A549 (cell line): ENCODE data around the gene DDX20. TPM values are rescaled to one million over a fixed set of nuclear protein-coding genes. Genes with fewer than 3 reads are reported as not detected.

Experiments
- ATAC-seq, 2 experiments: fragments of 200-7000 bp in 1 of 2; fragments of >200 bp in 1 of 2; cut with Nextera tagmentation in 1 of 2; cut with Tn5 transposase in 1 of 2; 3 replicates each; pipeline versions ENCODE4 v1.8.0 to v1.9.1; 2018 to 2020; ENCODE audit warnings: mild to moderate bottlenecking in 1 of 2, moderate library complexity in 1 of 2
- CTCF ChIA-PET: fragments of 300-600 bp; sonication (Branson Sonifier 250); formaldehyde crosslinking; extraction: SDS; loops from one replicate; lab custom pipeline; 2021; ENCODE audit warnings: antibody characterized with exemption, inconsistent platforms; lab: Yijun Ruan, JAX
- POLR2A ChIA-PET: fragments of 350-600 bp; formaldehyde crosslinking; extraction: SDS; loops from one replicate; lab custom pipeline; 2021; ENCODE audit warnings: antibody characterized with exemption, inconsistent platforms; lab: Yijun Ruan, JAX
- DNase-seq, 2 experiments: peaks; one replicate each; pipeline versions ENCODE4 v3.0.0 to v3.0.0-alpha.2; 2011 to 2016; ENCODE audit warnings: low read depth in 1 of 2, low spot score in 1 of 2
- FAIRE-seq: peaks from 2 replicates; lab custom pipeline; 2011; peaks lifted over from hg19 to GRCh38; lab: Jason Lieb, UNC
- H3K27ac ChIP-seq, 2 experiments: fragments of >200 bp; sonication (Bioruptor Twin); formaldehyde crosslinking; 3 replicates each; pipeline ENCODE4 v1.5.1; 2016 to 2017
- H3K4me1 ChIP-seq: fragments of >200 bp; sonication (Bioruptor Twin); formaldehyde crosslinking; 3 replicates; pipeline ENCODE4 v1.6.1; 2016
- H3K4me2 ChIP-seq: fragments of >200 bp; sonication (Bioruptor Twin); formaldehyde crosslinking; 3 replicates; pipeline ENCODE4 v1.6.1; 2016
- H3K4me3 ChIP-seq: fragments of >200 bp; sonication (Bioruptor Twin); formaldehyde crosslinking; 3 replicates; pipeline ENCODE4 v1.5.1; 2016
- H3K9me3 ChIP-seq: fragments of >200 bp; sonication (Bioruptor Twin); formaldehyde crosslinking; 3 replicates; pipeline ENCODE4 v1.6.1; 2016
- BHLHE40 ChIP-seq: IDR thresholded peaks from 2 replicates; pipeline ENCODE4 v1.6.1; 2012; ENCODE audit warnings: low read depth, low read length, inconsistent platforms
- CEBPB ChIP-seq, 2 experiments: fragments of >200 bp in 1 of 2; sonication (Bioruptor Twin) in 1 of 2; formaldehyde crosslinking in 1 of 2; IDR thresholded peaks; 2 replicates each; pipeline ENCODE4 v1.6.1; 2012 to 2016
- EHF ChIP-seq: fragments of 250-450 bp; sonication (Bioruptor Pico); IDR thresholded peaks from 2 replicates; pipeline ENCODE4 v1.5.0; 2020; ENCODE audit warnings: mild to moderate bottlenecking
- ESRRA ChIP-seq: fragments of 150-350 bp; IDR thresholded peaks from 2 replicates; pipeline ENCODE4 v1.6.1; 2014; ENCODE audit warnings: mild to moderate bottlenecking, low read length, borderline replicate concordance
- FOSL2 ChIP-seq, 2 experiments: fragments of 450-650 bp in 1 of 2; fragments of >200 bp in 1 of 2; sonication (Bioruptor Twin) in 1 of 2; formaldehyde crosslinking; IDR thresholded peaks; 2 replicates each; pipeline versions ENCODE4 v1.5.0 to v1.6.1; 2016 to 2020; ENCODE audit warnings: mild to moderate bottlenecking in 1 of 2, moderate library complexity in 1 of 2
- FOXS1 ChIP-seq: fragments of 250-450 bp; sonication (Bioruptor Pico); IDR thresholded peaks from 2 replicates; pipeline ENCODE4 v1.5.0; 2020; ENCODE audit warnings: mild to moderate bottlenecking, moderate library complexity
- GATA3 ChIP-seq: IDR thresholded peaks from 2 replicates; pipeline ENCODE4 v1.6.1; 2012; ENCODE audit warnings: borderline replicate concordance
- HDAC2 ChIP-seq: fragments of 200-600 bp; sonication (generic); IDR thresholded peaks from 2 replicates; pipeline ENCODE4 v1.6.1; 2016
- HOXB5 ChIP-seq: fragments of 250-450 bp; sonication (Bioruptor Pico); IDR thresholded peaks from 2 replicates; pipeline ENCODE4 v1.5.0; 2020; ENCODE audit warnings: mild to moderate bottlenecking, moderate library complexity
- NFE2L2 ChIP-seq: fragments of 150-350 bp; conservative IDR thresholded peaks from 2 replicates; pipeline ENCODE4 v1.6.1; 2014; ENCODE audit warnings: low read length
- NR3C1 ChIP-seq: fragments of >200 bp; sonication (Bioruptor Twin); formaldehyde crosslinking; IDR thresholded peaks from 3 replicates; pipeline ENCODE4 v1.6.1; 2017
- PHF8 ChIP-seq: fragments of 200-600 bp; sonication (generic); IDR thresholded peaks from 2 replicates; pipeline ENCODE4 v1.6.1; 2016; ENCODE audit warnings: low read depth, mild to moderate bottlenecking, antibody characterized with exemption, moderate library complexity, borderline replicate concordance
- POLR2A ChIP-seq: IDR thresholded peaks from 2 replicates; pipeline ENCODE4 v1.6.1; 2012; ENCODE audit warnings: mild to moderate bottlenecking, low read length
- RARB ChIP-seq: fragments of 250-450 bp; sonication (Bioruptor Pico); IDR thresholded peaks from 2 replicates; pipeline ENCODE4 v1.8.0; 2021; ENCODE audit warnings: mild to moderate bottlenecking, moderate library complexity
- RCOR1 ChIP-seq: fragments of 150-350 bp; IDR thresholded peaks from 2 replicates; pipeline ENCODE4 v1.6.1; 2014; ENCODE audit warnings: antibody characterized with exemption, low read length, low read depth
- ZC3H11A ChIP-seq: fragments of 450-650 bp; IDR thresholded peaks from 2 replicates; pipeline ENCODE4 v1.6.1; 2014; ENCODE audit warnings: antibody characterized with exemption, mild to moderate bottlenecking
- ZFP36 ChIP-seq: fragments of 450-650 bp; IDR thresholded peaks from 2 replicates; pipeline ENCODE4 v1.6.1; 2014; ENCODE audit warnings: borderline replicate concordance; ENCODE audit not compliant: partially characterized antibody
- ZNF302 ChIP-seq: fragments of 250-450 bp; sonication (Bioruptor Pico); IDR thresholded peaks from 2 replicates; pipeline ENCODE4 v1.9.0; 2021; ENCODE audit warnings: inconsistent platforms, mild to moderate bottlenecking, moderate library complexity
- ZSCAN20 ChIP-seq: fragments of 250-450 bp; sonication (Bioruptor Pico); IDR thresholded peaks from 2 replicates; pipeline ENCODE4 v1.8.0; 2022; ENCODE audit warnings: mild to moderate bottlenecking, moderate library complexity
- WGBS: methylation state at CpG from one replicate; pipeline ENCODE4 v1.1.6; 2017; ENCODE audit errors: missing lambda C conversion rate; 5-methylcytosine and 5-hydroxymethylcytosine counted together
- polyA plus RNA-seq, 4 experiments: library from polyadenylated mRNA; depleted of rRNA in 3 of 4; stranded (reverse); fragments of >200 nt; fragmentation: RNase III in 1 of 4; extraction: RNeasy Plus Mini Kit Qiagen cat#74134 plus additional on column Dnase treatment in 1 of 4; gene quantifications; 2 replicates in 3 of 4; 3 replicates in 1 of 4; pipeline ENCODE4 v1.2.3, GENCODE V29; 2011 to 2017
- TF ChIP-seq, protein P1 (sequence below): fragments of >200 bp; sonication (Bioruptor Twin); formaldehyde crosslinking; IDR thresholded peaks from 3 replicates; pipeline ENCODE4 v1.6.1; 2016
- TF ChIP-seq, protein P2 (sequence below): fragments of 150-350 bp; IDR thresholded peaks from 2 replicates; pipeline ENCODE4 v1.6.1; 2014; ENCODE audit warnings: low read depth, mild to moderate bottlenecking, low read length
- TF ChIP-seq, protein P3 (sequence below): fragments of >200 bp; sonication (Bioruptor Twin); formaldehyde crosslinking; IDR thresholded peaks from 2 replicates; pipeline ENCODE4 v1.6.1; 2016
- TF ChIP-seq, protein P4 (sequence below): IDR thresholded peaks from 2 replicates; pipeline ENCODE4 v1.6.1; 2012

Gene DDX20
- polyA plus RNA-seq, 2 of the 4 experiments (the other 2 are of a cell fraction), result 8.4 to 13.5 TPM

DNA sequence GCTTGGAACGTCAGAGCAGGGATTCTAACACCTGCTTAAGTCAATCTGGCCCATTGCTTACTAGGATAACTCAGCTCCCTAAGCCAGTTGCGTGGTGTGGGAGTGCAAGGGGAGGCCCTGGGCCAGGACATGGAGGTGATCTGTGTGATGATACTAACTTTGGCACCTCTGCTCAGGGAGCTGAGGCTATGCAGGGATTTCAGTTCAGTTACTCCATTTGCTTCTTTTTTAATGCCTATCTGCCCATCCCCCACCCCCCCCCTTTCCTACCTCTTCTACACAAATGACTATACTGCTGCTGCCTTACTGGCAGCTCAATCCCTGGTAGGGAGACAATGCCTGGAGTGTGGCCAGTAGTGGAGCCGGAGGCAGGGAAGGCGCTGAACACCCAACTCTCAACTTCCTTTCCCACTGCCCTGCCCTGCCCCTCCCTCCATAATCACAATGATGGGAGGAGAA, 36.0 kb upstream of the DDX20 start:
- ChIA-PET CTCF (interaction anchor here (0.9 kb wide), 1 partner anchor 49 kb away, joined by 4 read pairs; no protein-coding TSS in a partner anchor), POLR2A (no interaction called here)
- Histone ChIP-seq H3K27ac (no peak overlapping the region), H3K4me2 (no peak overlapping the region), H3K4me1 (peaks cover 4% of the 10 kb centered on the region; the same call in 1 of the 3 replicates), H3K4me3 (no peak overlapping the region), H3K9me3 (no peaks in the 10 kb centered on the region)
- DNase-seq (no peak), ATAC-seq (no peak), FAIRE-seq (no peak)
- WGBS, result 78% methylated on average over 3 of the region's 4 CpGs
- no peak for TF ChIP-seq HOXB5
- TF ChIP-seq, all 56 proteins: peak for 0

DNA sequence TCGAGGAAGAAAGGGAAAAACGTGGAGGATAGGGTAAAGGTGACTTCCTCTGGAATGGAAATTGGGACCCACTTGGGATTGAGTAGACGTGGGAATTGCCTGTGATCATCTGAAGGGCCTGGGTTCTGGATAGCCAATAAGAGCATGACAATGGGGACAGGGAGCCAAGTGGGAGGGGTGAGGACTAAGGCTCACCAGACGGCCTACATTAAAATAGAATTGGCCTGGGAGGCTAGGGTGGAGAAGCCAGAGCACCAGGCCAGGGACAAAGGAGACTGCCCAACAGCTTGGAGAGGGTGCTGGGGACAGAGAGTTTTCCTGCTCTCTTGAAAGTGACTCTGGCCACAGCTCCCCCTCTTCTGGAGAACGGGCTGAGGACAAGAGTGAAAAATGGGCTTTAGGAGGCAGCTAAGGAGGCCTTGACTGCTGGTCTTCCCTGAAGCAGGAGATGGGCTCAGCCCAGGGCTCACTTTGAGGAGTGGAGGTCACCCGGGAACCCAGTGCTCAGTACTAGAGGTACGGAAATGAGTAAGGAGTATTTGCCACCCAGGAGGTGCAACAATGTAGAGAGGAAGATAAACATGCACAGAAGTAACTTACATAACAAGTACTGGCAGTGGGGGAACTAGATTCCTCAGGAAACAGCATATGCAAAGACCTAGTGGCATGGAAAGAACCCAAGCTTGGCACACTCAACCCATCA, 35.3 kb upstream of the DDX20 start:
- no peak for DNase-seq

DNA sequence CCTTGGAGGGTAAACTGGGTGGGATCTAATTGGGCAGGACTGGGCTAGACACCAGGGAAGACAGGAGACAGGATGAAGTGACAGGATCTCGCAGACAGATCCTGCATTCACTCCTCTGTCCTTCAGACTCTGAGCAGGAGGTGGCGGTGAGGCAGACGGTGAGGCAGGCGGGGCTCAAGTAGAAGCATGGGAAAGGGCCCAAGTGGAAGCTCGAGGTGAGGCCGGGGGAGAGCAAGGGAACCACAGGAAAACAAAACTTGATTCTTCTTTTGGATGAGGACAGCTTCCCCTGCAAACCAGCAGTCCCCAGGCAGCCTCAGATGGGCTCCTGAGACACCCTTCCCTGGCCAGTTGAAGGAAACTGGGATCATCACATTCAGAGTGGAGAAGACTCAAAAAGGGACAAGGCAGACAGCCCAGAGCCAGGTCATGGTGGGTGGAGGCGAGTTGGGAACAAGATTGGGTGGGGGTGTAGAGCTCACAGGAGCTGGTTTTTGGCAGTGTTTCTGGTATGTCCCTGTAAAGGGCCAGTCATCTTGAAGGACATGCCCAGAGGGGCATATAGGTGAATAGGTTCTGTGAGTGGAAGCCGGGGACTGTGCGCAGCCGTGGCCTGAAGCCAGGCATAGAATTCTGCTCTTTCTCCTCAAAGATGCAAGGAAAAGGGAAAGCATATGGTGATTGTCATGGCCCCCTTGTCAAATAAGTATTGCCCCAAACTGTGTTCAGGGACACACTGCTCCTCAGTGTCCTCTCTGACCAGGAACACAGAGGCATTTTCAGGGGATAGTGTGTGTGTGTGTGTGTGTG, 34.5 kb upstream of the DDX20 start:
- CTCF ChIA-PET, result interaction anchor here (0.6 to 1.6 kb wide), 3 partner anchors 9 to 252 kb away, joined by 3 to 5 read pairs (median 4); no protein-coding TSS in a partner anchor

More for the DNA sequence above, 35.3 kb upstream of the DDX20 start:
- POLR2A ChIA-PET, result no interaction called here
- H3K27ac ChIP-seq, result no peak overlapping the region
- no peak for ATAC-seq
- 89% methylated on average over 7 of the region's 7 CpGs for WGBS
- FAIRE-seq, result no peak
- no peak overlapping the region for H3K4me2 ChIP-seq
- CTCF ChIA-PET, result interaction anchor here (0.6 to 0.9 kb wide), 2 partner anchors 49 to 251 kb away, joined by 4 read pairs; no protein-coding TSS in a partner anchor
- H3K4me1 ChIP-seq, result peaks cover 4% of the 10 kb centered on the region; the same call in 1 of the 3 replicates
- no peaks in the 10 kb centered on the region for H3K9me3 ChIP-seq
- no peak for TF ChIP-seq BHLHE40
- no peak for TF ChIP-seq EHF (CRISPR knock-in tag)
- TF ChIP-seq ZSCAN20 (CRISPR knock-in tag), result no peak
- TF ChIP-seq NFE2L2, result no peak
- no peak for TF ChIP-seq ZNF302 (CRISPR knock-in tag)
- no peak for TF ChIP-seq NR3C1
- no peak for TF ChIP-seq RARB
- TF ChIP-seq HDAC2, result no peak
- TF ChIP-seq CEBPB (IDR thresholded peaks at IDR 0.05), result no peak
- no peak for TF ChIP-seq GATA3
- TF ChIP-seq FOSL2 (IDR thresholded peaks at IDR 0.05), result no peak
- TF ChIP-seq FOSL2 (CRISPR knock-in tag; IDR thresholded peaks at IDR 0.05), result no peak
- TF ChIP-seq ZFP36, result no peak
- H3K4me3 ChIP-seq, result no peak overlapping the region

DNA sequence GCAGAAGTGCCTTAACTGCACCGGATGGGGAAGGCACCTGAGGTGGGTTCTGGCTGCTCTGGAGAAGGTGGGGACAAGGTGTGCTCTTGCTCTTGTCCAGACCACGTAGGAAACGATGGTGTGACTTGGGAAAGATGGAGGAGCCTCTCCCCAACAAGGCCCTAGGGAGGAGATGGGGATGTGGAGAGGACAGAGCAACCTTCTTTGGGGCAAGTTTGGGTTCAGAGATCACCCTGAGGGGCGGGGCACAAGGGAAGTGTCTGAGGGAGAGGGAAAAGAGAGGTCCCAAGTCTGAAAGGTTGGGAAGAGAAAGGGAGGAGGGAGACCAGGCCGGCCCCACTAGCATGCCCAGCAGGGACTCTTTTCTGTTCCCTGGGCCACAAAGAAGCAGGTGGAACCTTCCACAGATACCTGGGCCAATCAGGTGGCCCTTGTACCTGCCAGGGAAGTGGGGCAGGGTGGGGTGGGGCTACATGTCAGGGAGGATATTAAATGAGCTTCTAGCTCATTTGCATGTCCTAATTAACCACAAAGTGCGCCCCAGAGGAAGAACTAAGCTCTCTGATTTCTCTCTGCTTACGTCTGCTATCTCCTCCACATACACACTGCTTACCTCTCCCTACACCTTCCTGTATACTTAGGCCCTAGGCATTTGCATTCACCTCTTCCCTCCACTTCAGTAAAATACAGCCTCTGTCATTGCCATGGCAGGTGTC, 32.5 kb upstream of the DDX20 start:
- Histone ChIP-seq H3K9me3 (no peaks in the 10 kb centered on the region), H3K4me1 (peaks cover 4% of the 10 kb centered on the region; the same call in 1 of the 3 replicates), H3K4me2 (no peak overlapping the region), H3K4me3 (no peak overlapping the region), H3K27ac (no peak overlapping the region)
- no peak for DNase-seq
- WGBS, result 76% methylated on average over 7 of the region's 7 CpGs
- CTCF ChIA-PET, result no interaction called here
- no peak for FAIRE-seq
- POLR2A ChIA-PET, result no interaction called here
- no peak for ATAC-seq
- TF ChIP-seq, protein P1, sequence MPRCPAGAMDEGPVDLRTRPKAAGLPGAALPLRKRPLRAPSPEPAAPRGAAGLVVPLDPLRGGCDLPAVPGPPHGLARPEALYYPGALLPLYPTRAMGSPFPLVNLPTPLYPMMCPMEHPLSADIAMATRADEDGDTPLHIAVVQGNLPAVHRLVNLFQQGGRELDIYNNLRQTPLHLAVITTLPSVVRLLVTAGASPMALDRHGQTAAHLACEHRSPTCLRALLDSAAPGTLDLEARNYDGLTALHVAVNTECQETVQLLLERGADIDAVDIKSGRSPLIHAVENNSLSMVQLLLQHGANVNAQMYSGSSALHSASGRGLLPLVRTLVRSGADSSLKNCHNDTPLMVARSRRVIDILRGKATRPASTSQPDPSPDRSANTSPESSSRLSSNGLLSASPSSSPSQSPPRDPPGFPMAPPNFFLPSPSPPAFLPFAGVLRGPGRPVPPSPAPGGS, result no peak
- no peak for TF ChIP-seq ESRRA
- TF ChIP-seq, protein P2, sequence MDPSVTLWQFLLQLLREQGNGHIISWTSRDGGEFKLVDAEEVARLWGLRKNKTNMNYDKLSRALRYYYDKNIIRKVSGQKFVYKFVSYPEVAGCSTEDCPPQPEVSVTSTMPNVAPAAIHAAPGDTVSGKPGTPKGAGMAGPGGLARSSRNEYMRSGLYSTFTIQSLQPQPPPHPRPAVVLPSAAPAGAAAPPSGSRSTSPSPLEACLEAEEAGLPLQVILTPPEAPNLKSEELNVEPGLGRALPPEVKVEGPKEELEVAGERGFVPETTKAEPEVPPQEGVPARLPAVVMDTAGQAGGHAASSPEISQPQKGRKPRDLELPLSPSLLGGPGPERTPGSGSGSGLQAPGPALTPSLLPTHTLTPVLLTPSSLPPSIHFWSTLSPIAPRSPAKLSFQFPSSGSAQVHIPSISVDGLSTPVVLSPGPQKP, result no peak
- TF ChIP-seq, protein P3, sequence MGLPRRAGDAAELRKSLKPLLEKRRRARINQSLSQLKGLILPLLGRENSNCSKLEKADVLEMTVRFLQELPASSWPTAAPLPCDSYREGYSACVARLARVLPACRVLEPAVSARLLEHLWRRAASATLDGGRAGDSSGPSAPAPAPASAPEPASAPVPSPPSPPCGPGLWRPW, result no peak
- no peak for TF ChIP-seq HOXB5
- TF ChIP-seq POLR2A, result no peak
- no peak for TF ChIP-seq PHF8
- no peak for TF ChIP-seq CEBPB (IDR thresholded peaks at IDR 0.05)
- no peak for TF ChIP-seq FOXS1 (CRISPR knock-in tag)

More for the DNA sequence above, 34.5 kb upstream of the DDX20 start:
- ATAC-seq, result no peak; a peak in 2 of 6 replicates
- POLR2A ChIA-PET, result no interaction called here
- TF ChIP-seq ZC3H11A (no peak), RARB (no peak), HDAC2 (no peak), RCOR1 (no peak), ZFP36 (no peak), FOXS1 (CRISPR knock-in tag) (no peak)
- TF ChIP-seq, protein P4, sequence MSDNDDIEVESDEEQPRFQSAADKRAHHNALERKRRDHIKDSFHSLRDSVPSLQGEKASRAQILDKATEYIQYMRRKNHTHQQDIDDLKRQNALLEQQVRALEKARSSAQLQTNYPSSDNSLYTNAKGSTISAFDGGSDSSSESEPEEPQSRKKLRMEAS, result no peak
- Histone ChIP-seq H3K9me3 (no peaks in the 10 kb centered on the region), H3K4me2 (no peak overlapping the region), H3K4me1 (peaks cover 4% of the 10 kb centered on the region; the same call in 1 of the 3 replicates), H3K4me3 (no peak overlapping the region), H3K27ac (no peak overlapping the region)
- no peak for DNase-seq
- 85% methylated on average over 10 of the region's 10 CpGs for WGBS
- no peak for FAIRE-seq
